HepG2 (cell line): ENCODE measurements around the gene XPO5. TPM values are rescaled to one million over a fixed set of nuclear protein-coding genes. Genes with fewer than 3 reads are reported as not detected.

ENCODE experiments used
- CCDC6 ChIP-seq: sonication (generic); formaldehyde crosslinking; IDR thresholded peaks from 2 replicates; pipeline ENCODE4 v1.8.1; 2022; ENCODE audit warnings: mild to moderate bottlenecking, missing genetic modification reagents, moderate library complexity
- CREB1 ChIP-seq, 2 experiments: fragments of 450-650 bp in 1 of 2; IDR thresholded peaks; 2 replicates each; pipeline ENCODE4 v1.6.1; 2016 to 2017; ENCODE audit warnings: control low read depth in 1 of 2, mild to moderate bottlenecking in 1 of 2, missing compliant biosample characterization in 1 of 2, missing genetic modification characterization in 1 of 2
- EHMT2 ChIP-seq: fragments of 200-600 bp; sonication (generic); IDR thresholded peaks from 2 replicates; pipeline ENCODE4 v1.7.0; 2017; ENCODE audit warnings: antibody characterized with exemption, low read depth, low read length, borderline replicate concordance
- FIP1L1 ChIP-seq: fragments of 200-400 bp; formaldehyde crosslinking; IDR thresholded peaks from 2 replicates; pipeline ENCODE4 v1.6.1; 2018; ENCODE audit warnings: low read depth, mild to moderate bottlenecking, low read length, moderate library complexity, borderline replicate concordance; ENCODE audit not compliant: insufficient read depth
- GTF3A ChIP-seq: sonication (generic); formaldehyde crosslinking; conservative IDR thresholded peaks from 2 replicates; pipeline ENCODE4 v1.4.0; 2020; ENCODE audit warnings: mild to moderate bottlenecking, missing genetic modification reagents
- MAFF ChIP-seq: IDR thresholded peaks from 2 replicates; pipeline ENCODE4 v1.6.1; 2011; ENCODE audit warnings: low read depth, low read length, improper control_type of control experiment
- MZF1 ChIP-seq: sonication (generic); formaldehyde crosslinking; IDR thresholded peaks from 2 replicates; pipeline ENCODE4 v1.8.1; 2023; ENCODE audit warnings: mild to moderate bottlenecking, missing genetic modification reagents, borderline replicate concordance
- NKX3-1 ChIP-seq: sonication (generic); formaldehyde crosslinking; IDR thresholded peaks from 2 replicates; pipeline ENCODE4 v1.5.0; 2020; ENCODE audit warnings: missing genetic modification reagents
- NR2C2 ChIP-seq: sonication (generic); formaldehyde crosslinking; IDR thresholded peaks from 2 replicates; pipeline ENCODE4 v1.4.0; 2020; ENCODE audit warnings: missing genetic modification reagents, mild to moderate bottlenecking, moderate library complexity, borderline replicate concordance
- POLR2AphosphoS2 ChIP-seq: IDR thresholded peaks from 2 replicates; pipeline ENCODE4 v1.6.1; 2011; ENCODE audit warnings: low read depth, low read length, improper control_type of control experiment
- SMARCE1 ChIP-seq: fragments of 450-650 bp; IDR thresholded peaks from 2 replicates; pipeline ENCODE4 v1.6.1; 2017; ENCODE audit warnings: borderline replicate concordance
- SNRNP70 ChIP-seq: fragments of 200-400 bp; formaldehyde crosslinking; IDR thresholded peaks from 2 replicates; pipeline ENCODE4 v1.6.1; 2017; ENCODE audit warnings: mild to moderate bottlenecking, low read depth, low read length, moderate library complexity
- TSC22D2 ChIP-seq: sonication (generic); formaldehyde crosslinking; IDR thresholded peaks from 2 replicates; pipeline ENCODE4 v1.5.1; 2020; ENCODE audit warnings: missing genetic modification reagents, mild to moderate bottlenecking, borderline replicate concordance
- ZBTB1 ChIP-seq: sonication (generic); formaldehyde crosslinking; IDR thresholded peaks from 2 replicates; pipeline ENCODE4 v1.4.0; 2020; ENCODE audit warnings: missing genetic modification reagents, borderline replicate concordance
- ZNF230 ChIP-seq: sonication (generic); formaldehyde crosslinking; IDR thresholded peaks from 2 replicates; pipeline ENCODE4 v1.4.0; 2020; ENCODE audit warnings: mild to moderate bottlenecking, missing genetic modification reagents
- ZNF660 ChIP-seq: sonication (generic); formaldehyde crosslinking; IDR thresholded peaks from 2 replicates; pipeline ENCODE4 v1.5.1; 2020; ENCODE audit warnings: mild to moderate bottlenecking, low read depth, missing genetic modification reagents, borderline replicate concordance
- ZNF749 ChIP-seq: sonication (generic); formaldehyde crosslinking; IDR thresholded peaks from 2 replicates; pipeline ENCODE4 v1.8.0; 2022; ENCODE audit warnings: mild to moderate bottlenecking, missing genetic modification reagents, moderate library complexity, borderline replicate concordance
- ZNF891 ChIP-seq: sonication (generic); formaldehyde crosslinking; IDR thresholded peaks from 2 replicates; pipeline ENCODE4 v1.5.0; 2020; ENCODE audit warnings: mild to moderate bottlenecking, missing genetic modification reagents
- polyA plus RNA-seq, 8 experiments: library from polyadenylated mRNA; depleted of rRNA in 3 of 8; stranded (reverse) in 7 of 8; unstranded in 1 of 8; fragments of >200 nt; fragmentation: Illumina TruSeq in 4 of 8; extraction: Trizol in 4 of 8; gene quantifications; 2 replicates each; pipeline versions ENCODE4 v1.2.1 to v1.2.3, GENCODE V29; 2011 to 2016; ENCODE audit warnings: low read depth in 4 of 8, missing spikeins in 1 of 8, mixed read lengths in 1 of 8; ENCODE audit not compliant: insufficient read depth in 1 of 8
- total RNA-seq, 5 experiments: library from RNA; depleted of rRNA; stranded (reverse); fragments of >200 nt; fragmentation: Illumina TruSeq; extraction: Trizol; gene quantifications; 2 replicates each; pipeline ENCODE4 v1.2.3, GENCODE V29; 2016; ENCODE audit warnings: low read depth in 1 of 5
- TF ChIP-seq, protein P1 (sequence below): sonication (generic); formaldehyde crosslinking; IDR thresholded peaks from 2 replicates; pipeline ENCODE4 v1.9.0; 2022; ENCODE audit warnings: missing genetic modification reagents, mild to moderate bottlenecking, borderline replicate concordance
- TF ChIP-seq, protein P2 (sequence below): sonication (generic); formaldehyde crosslinking; IDR thresholded peaks from 2 replicates; pipeline ENCODE4 v1.4.0; 2020; ENCODE audit warnings: missing genetic modification reagents
- TF ChIP-seq, protein P3 (sequence below): sonication (generic); formaldehyde crosslinking; IDR thresholded peaks from 2 replicates; pipeline ENCODE4 v1.5.0; 2020; ENCODE audit warnings: mild to moderate bottlenecking, missing genetic modification reagents

Gene XPO5
- total and polyA plus RNA-seq, 2 of the 13 experiments (the other 11 are each of a cell fraction or from before 2014, with no cell fraction given) = 52.2 to 68.0 TPM

DNA sequence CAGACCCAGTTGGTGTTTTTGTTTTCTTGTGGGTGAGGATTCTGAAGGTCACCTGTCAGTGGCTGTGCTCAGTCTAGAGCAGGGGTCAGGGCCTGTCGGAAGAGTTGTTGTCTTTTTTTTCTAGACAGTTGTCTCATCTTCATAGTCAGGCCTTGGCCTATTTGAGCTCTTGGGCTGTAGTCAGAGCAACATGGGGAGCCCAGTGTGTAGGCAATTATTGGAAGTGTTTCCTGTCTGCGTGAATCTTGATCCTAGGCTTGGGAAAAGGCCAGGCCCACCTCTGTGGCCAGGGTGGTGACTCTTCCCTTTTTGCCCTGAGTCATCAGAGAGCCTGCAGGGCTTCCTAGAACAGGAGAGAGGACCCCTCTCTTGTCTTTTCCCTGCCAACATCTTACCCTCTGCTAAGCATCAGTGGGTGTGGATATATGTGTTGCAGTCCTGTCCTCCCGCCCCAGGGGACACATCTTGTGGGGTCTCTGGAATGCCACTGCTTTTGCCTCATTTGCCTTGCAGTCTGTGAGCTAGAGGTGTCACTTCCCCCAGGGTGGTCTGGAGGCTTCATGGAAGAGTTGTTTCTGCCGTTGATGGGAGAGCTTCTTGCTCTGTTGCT, 87.1 kb downstream of the XPO5 start (continued):
- peak; percentile 80; the same call in 1 of the 2 replicates for TF ChIP-seq MZF1 (CRISPR knock-in tag)
- TF ChIP-seq, protein P1, sequence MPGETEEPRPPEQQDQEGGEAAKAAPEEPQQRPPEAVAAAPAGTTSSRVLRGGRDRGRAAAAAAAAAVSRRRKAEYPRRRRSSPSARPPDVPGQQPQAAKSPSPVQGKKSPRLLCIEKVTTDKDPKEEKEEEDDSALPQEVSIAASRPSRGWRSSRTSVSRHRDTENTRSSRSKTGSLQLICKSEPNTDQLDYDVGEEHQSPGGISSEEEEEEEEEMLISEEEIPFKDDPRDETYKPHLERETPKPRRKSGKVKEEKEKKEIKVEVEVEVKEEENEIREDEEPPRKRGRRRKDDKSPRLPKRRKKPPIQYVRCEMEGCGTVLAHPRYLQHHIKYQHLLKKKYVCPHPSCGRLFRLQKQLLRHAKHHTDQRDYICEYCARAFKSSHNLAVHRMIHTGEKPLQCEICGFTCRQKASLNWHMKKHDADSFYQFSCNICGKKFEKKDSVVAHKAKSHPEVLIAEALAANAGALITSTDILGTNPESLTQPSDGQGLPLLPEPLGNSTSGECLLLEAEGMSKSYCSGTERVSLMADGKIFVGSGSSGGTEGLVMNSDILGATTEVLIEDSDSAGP = no peak
- TF ChIP-seq ZNF891 (CRISPR knock-in tag) = no peak
- no peak for TF ChIP-seq SNRNP70
- no peak for TF ChIP-seq FIP1L1
- no peak for TF ChIP-seq NKX3-1 (CRISPR knock-in tag)
- TF ChIP-seq, protein P2, sequence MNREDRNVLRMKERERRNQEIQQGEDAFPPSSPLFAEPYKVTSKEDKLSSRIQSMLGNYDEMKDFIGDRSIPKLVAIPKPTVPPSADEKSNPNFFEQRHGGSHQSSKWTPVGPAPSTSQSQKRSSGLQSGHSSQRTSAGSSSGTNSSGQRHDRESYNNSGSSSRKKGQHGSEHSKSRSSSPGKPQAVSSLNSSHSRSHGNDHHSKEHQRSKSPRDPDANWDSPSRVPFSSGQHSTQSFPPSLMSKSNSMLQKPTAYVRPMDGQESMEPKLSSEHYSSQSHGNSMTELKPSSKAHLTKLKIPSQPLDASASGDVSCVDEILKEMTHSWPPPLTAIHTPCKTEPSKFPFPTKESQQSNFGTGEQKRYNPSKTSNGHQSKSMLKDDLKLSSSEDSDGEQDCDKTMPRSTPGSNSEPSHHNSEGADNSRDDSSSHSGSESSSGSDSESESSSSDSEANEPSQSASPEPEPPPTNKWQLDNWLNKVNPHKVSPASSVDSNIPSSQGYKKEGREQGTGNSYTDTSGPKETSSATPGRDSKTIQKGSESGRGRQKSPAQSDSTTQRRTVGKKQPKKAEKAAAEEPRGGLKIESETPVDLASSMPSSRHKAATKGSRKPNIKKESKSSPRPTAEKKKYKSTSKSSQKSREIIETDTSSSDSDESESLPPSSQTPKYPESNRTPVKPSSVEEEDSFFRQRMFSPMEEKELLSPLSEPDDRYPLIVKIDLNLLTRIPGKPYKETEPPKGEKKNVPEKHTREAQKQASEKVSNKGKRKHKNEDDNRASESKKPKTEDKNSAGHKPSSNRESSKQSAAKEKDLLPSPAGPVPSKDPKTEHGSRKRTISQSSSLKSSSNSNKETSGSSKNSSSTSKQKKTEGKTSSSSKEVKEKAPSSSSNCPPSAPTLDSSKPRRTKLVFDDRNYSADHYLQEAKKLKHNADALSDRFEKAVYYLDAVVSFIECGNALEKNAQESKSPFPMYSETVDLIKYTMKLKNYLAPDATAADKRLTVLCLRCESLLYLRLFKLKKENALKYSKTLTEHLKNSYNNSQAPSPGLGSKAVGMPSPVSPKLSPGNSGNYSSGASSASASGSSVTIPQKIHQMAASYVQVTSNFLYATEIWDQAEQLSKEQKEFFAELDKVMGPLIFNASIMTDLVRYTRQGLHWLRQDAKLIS (CRISPR knock-in tag) = no peak
- no peak for TF ChIP-seq ZNF660 (CRISPR knock-in tag)
- TF ChIP-seq EHMT2 = no peak
- no peak for TF ChIP-seq ZNF230 (CRISPR knock-in tag)
- no peak for TF ChIP-seq CREB1 (IDR thresholded peaks at IDR 0.05)
- no peak for TF ChIP-seq CREB1 (CRISPR knock-in tag; IDR thresholded peaks at IDR 0.05)
- no peak for TF ChIP-seq ZBTB1
- no peak for TF ChIP-seq ZNF749 (CRISPR knock-in tag)
- no peak for TF ChIP-seq GTF3A (CRISPR knock-in tag)
- no peak for TF ChIP-seq POLR2AphosphoS2
- peak; percentile 13; the same call in 1 of the 2 replicates for TF ChIP-seq TSC22D2 (CRISPR knock-in tag)
- peak; percentile 48 for TF ChIP-seq MAFF
- no peak; the same call in 1 of the 2 replicates for TF ChIP-seq NR2C2 (CRISPR knock-in tag)
- no peak for TF ChIP-seq CCDC6 (CRISPR knock-in tag)
- TF ChIP-seq, protein P3, sequence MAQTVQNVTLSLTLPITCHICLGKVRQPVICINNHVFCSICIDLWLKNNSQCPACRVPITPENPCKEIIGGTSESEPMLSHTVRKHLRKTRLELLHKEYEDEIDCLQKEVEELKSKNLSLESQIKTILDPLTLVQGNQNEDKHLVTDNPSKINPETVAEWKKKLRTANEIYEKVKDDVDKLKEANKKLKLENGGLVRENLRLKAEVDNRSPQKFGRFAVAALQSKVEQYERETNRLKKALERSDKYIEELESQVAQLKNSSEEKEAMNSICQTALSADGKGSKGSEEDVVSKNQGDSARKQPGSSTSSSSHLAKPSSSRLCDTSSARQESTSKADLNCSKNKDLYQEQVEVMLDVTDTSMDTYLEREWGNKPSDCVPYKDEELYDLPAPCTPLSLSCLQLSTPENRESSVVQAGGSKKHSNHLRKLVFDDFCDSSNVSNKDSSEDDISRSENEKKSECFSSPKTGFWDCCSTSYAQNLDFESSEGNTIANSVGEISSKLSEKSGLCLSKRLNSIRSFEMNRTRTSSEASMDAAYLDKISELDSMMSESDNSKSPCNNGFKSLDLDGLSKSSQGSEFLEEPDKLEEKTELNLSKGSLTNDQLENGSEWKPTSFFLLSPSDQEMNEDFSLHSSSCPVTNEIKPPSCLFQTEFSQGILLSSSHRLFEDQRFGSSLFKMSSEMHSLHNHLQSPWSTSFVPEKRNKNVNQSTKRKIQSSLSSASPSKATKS (CRISPR knock-in tag) = no peak
- TF ChIP-seq SMARCE1 = no peak
